GM12878 (cell line): ENCODE results near the gene COQ7. TPM values are rescaled to one million over a fixed set of nuclear protein-coding genes. Genes with fewer than 3 reads are reported as not detected.

Experiments used
- ATAC-seq: fragments of 200-7000 bp; cut with Tn5 transposase; 3 replicates; pipeline ENCODE4 v1.9.1; 2020; ENCODE audit warnings: mild to moderate bottlenecking, moderate library complexity
- BruUV-seq: library from RNA; stranded (reverse); fragments of 400-500 nt; replicated peaks from 2 replicates; lab custom pipeline; 2021; lab: Mats Ljungman, UMichigan
- CTCF ChIA-PET: fragments of 300-600 bp; sonication (Branson Sonifier 250); formaldehyde crosslinking; extraction: SDS; loops from one replicate; lab custom pipeline; 2021; ENCODE audit warnings: inconsistent platforms; lab: Yijun Ruan, JAX
- POLR2A ChIA-PET: fragments of 350-600 bp; formaldehyde crosslinking; extraction: SDS; loops from one replicate; lab custom pipeline; 2021; ENCODE audit warnings: inconsistent platforms; lab: Charles Lee
- RAD21 ChIA-PET: fragments of 300-600 bp; sonication (Branson Sonifier 250); formaldehyde crosslinking; loops from one replicate; lab custom pipeline; 2023; ENCODE audit warnings: antibody characterized with exemption; ENCODE audit not compliant: unreplicated experiment; lab: Charles Lee
- SMC1A ChIA-PET: fragments of 300-600 bp; sonication (Branson Sonifier 250); formaldehyde crosslinking; loops from one replicate; lab custom pipeline; 2023; ENCODE audit not compliant: unreplicated experiment, uncharacterized antibody; lab: Charles Lee
- DNase-seq: peaks from one replicate; pipeline ENCODE4 v3.0.0-alpha.2; 2011; ENCODE audit warnings: low read depth, low spot score
- FAIRE-seq: peaks from 3 replicates; lab custom pipeline; 2011; peaks lifted over from hg19 to GRCh38; lab: Jason Lieb, UNC
- H2AFZ ChIP-seq: 2 replicates; pipeline ENCODE4 v1.6.0; 2011; ENCODE audit warnings: low read depth, low read length, control low read depth; ENCODE audit not compliant: control insufficient read depth
- H3K27ac ChIP-seq: 2 replicates; pipeline ENCODE4 v1.5.1; 2011; ENCODE audit warnings: control low read depth; ENCODE audit not compliant: control insufficient read depth, insufficient read depth
- H3K27me3 ChIP-seq, 2 experiments: replicated peaks in 1 of 2; 2 replicates each; pipeline versions ENCODE4 v1.6.0 to v1.6.1; 2011; ENCODE audit warnings: low read length in 1 of 2; ENCODE audit not compliant: control insufficient read depth in 2 of 2, insufficient read depth in 2 of 2
- H3K36me3 ChIP-seq, 2 experiments: 2 replicates each; pipeline ENCODE4 v1.5.1; 2011; ENCODE audit warnings: low read length in 1 of 2; ENCODE audit not compliant: control insufficient read depth in 2 of 2, insufficient read depth in 2 of 2
- H3K4me1 ChIP-seq: 2 replicates; pipeline ENCODE4 v1.6.1; 2011; ENCODE audit warnings: mild to moderate bottlenecking, low read length, moderate library complexity, mixed read lengths; ENCODE audit not compliant: control insufficient read depth, insufficient read depth
- H3K4me2 ChIP-seq: 2 replicates; pipeline ENCODE4 v1.6.0; 2011; ENCODE audit warnings: control low read depth; ENCODE audit not compliant: control insufficient read depth, insufficient read depth
- H3K4me3 ChIP-seq: fragments of 200-600 bp; sonication (generic); 2 replicates; pipeline ENCODE4 v1.5.1; 2016
- H3K79me2 ChIP-seq: 2 replicates; pipeline ENCODE4 v1.6.0; 2011; ENCODE audit warnings: low read length; ENCODE audit not compliant: control insufficient read depth, insufficient read depth
- H3K9ac ChIP-seq: 2 replicates; pipeline ENCODE4 v1.8.0; 2011; ENCODE audit warnings: low read length, control low read depth, mixed read lengths; ENCODE audit not compliant: control insufficient read depth, insufficient read depth
- H3K9me3 ChIP-seq: replicated peaks from 3 replicates; pipeline ENCODE4 v1.5.1; 2011; ENCODE audit warnings: mild to moderate bottlenecking, low read length; ENCODE audit not compliant: control insufficient read depth, insufficient read depth
- H4K20me1 ChIP-seq: 2 replicates; pipeline ENCODE4 v1.6.0; 2011; ENCODE audit not compliant: control insufficient read depth, insufficient read depth
- ATF7 ChIP-seq: fragments of 450-650 bp; IDR thresholded peaks from 2 replicates; pipeline ENCODE4 v1.6.1; 2016; ENCODE audit warnings: low read depth, mild to moderate bottlenecking
- CBFB ChIP-seq: IDR thresholded peaks from 2 replicates; pipeline ENCODE4 v1.6.1; 2016; ENCODE audit warnings: antibody characterized with exemption, low read depth
- CBX3 ChIP-seq: fragments of 200-600 bp; sonication (generic); IDR thresholded peaks from 2 replicates; pipeline ENCODE4 v1.6.1; 2016; ENCODE audit warnings: low read depth, borderline replicate concordance
- ETV6 ChIP-seq, 2 experiments: fragments of 450-650 bp in 1 of 2; IDR thresholded peaks in 1 of 2; conservative IDR thresholded peaks in 1 of 2; 2 replicates each; pipeline ENCODE4 v1.6.1; 2014; ENCODE audit warnings: antibody characterized with exemption in 1 of 2, borderline replicate concordance in 1 of 2, low read depth in 1 of 2, mild to moderate bottlenecking in 1 of 2, moderate library complexity in 1 of 2
- HCFC1 ChIP-seq: fragments of 150-350 bp; IDR thresholded peaks from 2 replicates; pipeline ENCODE4 v1.6.1; 2014; ENCODE audit warnings: low read length
- IKZF2 ChIP-seq, 2 experiments: fragments of 450-650 bp; IDR thresholded peaks; 2 replicates each; pipeline ENCODE4 v1.6.1; 2017; ENCODE audit warnings: mild to moderate bottlenecking in 2 of 2, moderate library complexity in 2 of 2
- LARP7 ChIP-seq: fragments of 450-650 bp; IDR thresholded peaks from 2 replicates; pipeline ENCODE4 v1.6.1; 2017; ENCODE audit warnings: mild to moderate bottlenecking
- MTA3 ChIP-seq: IDR thresholded peaks from 2 replicates; pipeline ENCODE4 v1.6.1; 2012; ENCODE audit warnings: low read length, inconsistent platforms, borderline replicate concordance
- NR2C2 ChIP-seq: IDR thresholded peaks from 2 replicates; pipeline ENCODE4 v1.6.1; 2011; ENCODE audit warnings: borderline replicate concordance, low read depth; ENCODE audit not compliant: control insufficient read depth, insufficient read length
- POLR2AphosphoS5 ChIP-seq: IDR thresholded peaks from 2 replicates; pipeline ENCODE4 v1.6.1; 2011; ENCODE audit warnings: mild to moderate bottlenecking, low read length, inconsistent platforms
- RUNX3 ChIP-seq: IDR thresholded peaks from 2 replicates; pipeline ENCODE4 v1.6.1; 2012; ENCODE audit warnings: low read length, inconsistent platforms
- STAT1 ChIP-seq: fragments of 450-650 bp; conservative IDR thresholded peaks from 2 replicates; pipeline ENCODE4 v1.6.1; 2014; ENCODE audit warnings: antibody characterized with exemption, mild to moderate bottlenecking
- WGBS: methylation state at CpG from one replicate; pipeline ENCODE4 v1.1.6; 2016; ENCODE audit warnings: low lambda C conversion rate; ENCODE audit not compliant: insufficient replicate concordance, insufficient coverage; ENCODE audit errors: missing lambda C conversion rate; 5-methylcytosine and 5-hydroxymethylcytosine counted together
- in situ Hi-C: fragments of 300-500 bp; cut with MboI; formaldehyde crosslinking; loops from 9 replicates; pipeline ENCODE4 v1.14.3; 2018; ENCODE audit warnings: mixed read lengths
- intact Hi-C: fragments of 100-400 bp; cut with micrococcal nuclease; formaldehyde crosslinking; loops from one replicate; pipeline ENCODE4 v1.14.2; 2022; ENCODE audit not compliant: unreplicated experiment
- polyA plus RNA-seq, 11 experiments: library from polyadenylated mRNA; depleted of rRNA in 4 of 11; unstranded in 6 of 11; stranded (reverse) in 5 of 11; fragments of >200 nt; fragmentation: Nextera tagmentation in 4 of 11; fragmentation: Illumina TruSeq in 1 of 11; extraction: Ambion mirVana in 4 of 11; extraction: Trizol in 1 of 11; gene quantifications; 1 replicate in 1 of 11; 2 replicates in 10 of 11; pipeline versions ENCODE4 v1.2.1 to v1.2.3, GENCODE V29; 2011 to 2016; ENCODE audit warnings: inconsistent platforms in 2 of 11, missing spikeins in 2 of 11, low read depth in 1 of 11
- total RNA-seq, 4 experiments: library from RNA; depleted of rRNA in 3 of 4; stranded (reverse); fragments of >200 nt in 3 of 4; fragmentation: Illumina TruSeq in 1 of 4; extraction: Trizol in 1 of 4; gene quantifications; 2 replicates each; pipeline versions ENCODE4 v1.2.1 to v1.2.3, GENCODE V29; 2013 to 2021
- TF ChIP-seq, protein P1 (sequence below): IDR thresholded peaks from 2 replicates; pipeline ENCODE4 v1.6.1; 2011; ENCODE audit warnings: low read depth, mild to moderate bottlenecking, low read length, moderate library complexity, borderline replicate concordance; ENCODE audit errors: extremely low read depth
- TF ChIP-seq, protein P2 (sequence below): IDR thresholded peaks from 2 replicates; pipeline ENCODE4 v1.6.1; 2012; ENCODE audit warnings: low read depth, low read length, improper control_type of control experiment
- TF ChIP-seq, protein P3 (sequence below): fragments of 450-650 bp; IDR thresholded peaks from 2 replicates; pipeline ENCODE4 v1.6.1; 2016; ENCODE audit warnings: mild to moderate bottlenecking

COQ7 gene
- total and polyA plus RNA-seq, 10 of the 15 experiments (the other 5 are each of a cell fraction or from before 2014, with no cell fraction given) = 3.2 to 21.9 (median 13.0) TPM

DNA sequence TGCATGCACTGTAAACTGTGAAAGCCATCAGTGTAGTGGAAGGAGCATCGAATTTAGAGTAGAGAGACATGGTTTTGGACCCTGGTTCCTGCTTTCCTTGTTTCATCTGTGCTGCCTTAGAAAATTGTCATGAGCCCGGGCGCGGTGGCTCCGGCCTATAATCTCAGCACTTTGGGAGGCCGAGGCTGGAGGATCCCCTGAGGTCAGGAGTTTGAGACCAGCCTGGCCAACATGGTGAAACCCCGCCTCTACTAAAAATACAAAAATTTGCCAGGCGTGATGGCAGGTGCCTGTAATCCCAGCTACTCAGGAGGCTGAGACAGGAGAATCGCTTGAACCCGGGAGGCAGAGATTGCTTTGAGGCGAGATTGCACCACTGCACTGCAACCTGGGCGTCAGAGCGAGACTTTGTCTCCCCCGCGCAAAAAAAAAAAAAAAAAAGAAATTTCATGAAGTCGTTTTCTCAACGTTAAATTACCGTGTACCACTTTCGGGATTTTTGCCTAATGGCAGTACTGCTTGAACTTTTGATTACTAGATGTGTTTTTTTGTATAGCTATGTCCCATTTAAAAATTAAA lies 912 bp downstream of the COQ7 start:
- DNase-seq (no peak), FAIRE-seq (no peak), ATAC-seq (no peak)
- BruUV-seq = no TSS peak
- ChIA-PET SMC1A (interaction anchor here (0.6 to 0.9 kb wide), 3 partner anchors 43 to 1688 kb away, joined by 3 to 4 read pairs (median 3); no protein-coding TSS in a partner anchor), CTCF (interaction anchor here (0.7 to 1.3 kb wide), 4 partner anchors 10 to 490 kb away, joined by 4 to 5 read pairs (median 4); no protein-coding TSS in a partner anchor), POLR2A (interaction anchor here (0.6 to 1.9 kb wide), 4 partner anchors 27 to 424 kb away, joined by 3 to 9 read pairs (median 4); no protein-coding TSS in a partner anchor), RAD21 (interaction anchor here (0.7 to 1.4 kb wide), 3 partner anchors 17 to 267 kb away, joined by 3 to 6 read pairs (median 4); partner anchors contain the start of gene ARL6IP1)
- Histone ChIP-seq H2AFZ (peak overlapping the region; percentile 93), H3K27ac (peak overlapping the region; percentile 99), H3K36me3 (no peaks in the 10 kb centered on the region; a peak in 2 of 4 replicates), H3K27me3 (no peaks in the 10 kb centered on the region), H3K4me3 (peak overlapping the region; percentile 95), H3K4me2 (peak overlapping the region; percentile 66), H4K20me1 (no peaks in the 10 kb centered on the region), H3K9me3 (no peaks in the 10 kb centered on the region), H3K9ac (peak overlapping the region; percentile 94), H3K79me2 (no peaks in the 10 kb centered on the region; the same call in 1 of the 2 replicates), H3K4me1 (no peaks in the 10 kb centered on the region; the same call in 1 of the 2 replicates)
- 24% methylated on average over 15 of the region's 19 CpGs for WGBS
- in situ Hi-C loops (no loop called here), intact Hi-C loops (loop anchor here (5.0 kb wide), 2 partner anchors 276 to 454 kb away; partner anchors contain the start of genes CCP110, GDE1 and RPS15A)
- TF ChIP-seq POLR2AphosphoS5 (no peak), CBX3 (no peak), RUNX3 (no peak; the same call in 1 of the 2 replicates), CBFB (no peak), ATF7 (peak; percentile 55; the same call in 1 of the 2 replicates), STAT1 (no peak), MTA3 (0 out of 2 replicates have a peak, but pooled peaks have one; percentile 18), ETV6 (conservative IDR thresholded peaks at IDR 0.05 in 1 of 2, IDR thresholded peaks at IDR 0.05 in 1 of 2; ENCODE audit: borderline replicate concordance in 1 of 2, low read depth in 1 of 2) (no peak), LARP7 (0 out of 2 replicates have a peak, but pooled peaks have one; percentile 21), HCFC1 (no peak), NR2C2 (no peak), IKZF2 (IDR thresholded peaks at IDR 0.05) (0 out of 4 replicates have a peak, but pooled peaks of 1 of the 2 experiments have one; percentile 14)
- TF ChIP-seq, protein P1, sequence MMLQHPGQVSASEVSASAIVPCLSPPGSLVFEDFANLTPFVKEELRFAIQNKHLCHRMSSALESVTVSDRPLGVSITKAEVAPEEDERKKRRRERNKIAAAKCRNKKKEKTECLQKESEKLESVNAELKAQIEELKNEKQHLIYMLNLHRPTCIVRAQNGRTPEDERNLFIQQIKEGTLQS = no peak
- TF ChIP-seq, protein P2, sequence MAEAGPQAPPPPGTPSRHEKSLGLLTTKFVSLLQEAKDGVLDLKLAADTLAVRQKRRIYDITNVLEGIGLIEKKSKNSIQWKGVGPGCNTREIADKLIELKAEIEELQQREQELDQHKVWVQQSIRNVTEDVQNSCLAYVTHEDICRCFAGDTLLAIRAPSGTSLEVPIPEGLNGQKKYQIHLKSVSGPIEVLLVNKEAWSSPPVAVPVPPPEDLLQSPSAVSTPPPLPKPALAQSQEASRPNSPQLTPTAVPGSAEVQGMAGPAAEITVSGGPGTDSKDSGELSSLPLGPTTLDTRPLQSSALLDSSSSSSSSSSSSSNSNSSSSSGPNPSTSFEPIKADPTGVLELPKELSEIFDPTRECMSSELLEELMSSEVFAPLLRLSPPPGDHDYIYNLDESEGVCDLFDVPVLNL = no peak
- TF ChIP-seq, protein P3, sequence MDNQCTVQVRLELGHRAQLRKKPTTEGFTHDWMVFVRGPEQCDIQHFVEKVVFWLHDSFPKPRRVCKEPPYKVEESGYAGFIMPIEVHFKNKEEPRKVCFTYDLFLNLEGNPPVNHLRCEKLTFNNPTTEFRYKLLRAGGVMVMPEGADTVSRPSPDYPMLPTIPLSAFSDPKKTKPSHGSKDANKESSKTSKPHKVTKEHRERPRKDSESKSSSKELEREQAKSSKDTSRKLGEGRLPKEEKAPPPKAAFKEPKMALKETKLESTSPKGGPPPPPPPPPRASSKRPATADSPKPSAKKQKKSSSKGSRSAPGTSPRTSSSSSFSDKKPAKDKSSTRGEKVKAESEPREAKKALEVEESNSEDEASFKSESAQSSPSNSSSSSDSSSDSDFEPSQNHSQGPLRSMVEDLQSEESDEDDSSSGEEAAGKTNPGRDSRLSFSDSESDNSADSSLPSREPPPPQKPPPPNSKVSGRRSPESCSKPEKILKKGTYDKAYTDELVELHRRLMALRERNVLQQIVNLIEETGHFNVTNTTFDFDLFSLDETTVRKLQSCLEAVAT = peak; percentile 94
